ENCODE results near the gene MLPH. TPM values are rescaled to one million over a fixed set of nuclear protein-coding genes. Genes with fewer than 3 reads are reported as not detected.

Gene MLPH
- total RNA-seq, 1 donor from 2014 or later: not detected

DNA sequence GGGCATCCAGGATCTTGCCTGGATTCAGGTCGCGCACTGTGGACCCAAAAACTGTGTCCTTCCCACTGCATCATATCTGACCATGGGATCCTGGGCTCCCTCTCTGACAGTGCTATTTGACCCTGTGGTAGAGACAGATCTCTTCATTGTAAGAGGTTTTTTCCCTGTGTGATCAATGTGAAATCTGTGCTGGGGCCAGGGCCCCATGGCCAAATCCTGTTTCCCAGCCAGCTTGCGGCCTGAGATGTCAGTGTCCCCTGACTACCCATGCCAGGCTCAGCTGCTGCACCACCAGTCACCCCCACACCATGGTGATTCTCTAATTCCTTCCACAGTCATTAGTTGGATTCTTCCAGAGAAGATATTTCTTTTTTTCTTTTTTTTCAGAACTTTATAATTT lies 82.8 kb downstream of the MLPH start:
- intact Hi-C loops (cut with micrococcal nuclease): no loop called here
- peaks cover 7% of the 10 kb centered on the region for H3K4me1 Mint-ChIP-seq (ENCODE audit: low read depth)

DNA sequence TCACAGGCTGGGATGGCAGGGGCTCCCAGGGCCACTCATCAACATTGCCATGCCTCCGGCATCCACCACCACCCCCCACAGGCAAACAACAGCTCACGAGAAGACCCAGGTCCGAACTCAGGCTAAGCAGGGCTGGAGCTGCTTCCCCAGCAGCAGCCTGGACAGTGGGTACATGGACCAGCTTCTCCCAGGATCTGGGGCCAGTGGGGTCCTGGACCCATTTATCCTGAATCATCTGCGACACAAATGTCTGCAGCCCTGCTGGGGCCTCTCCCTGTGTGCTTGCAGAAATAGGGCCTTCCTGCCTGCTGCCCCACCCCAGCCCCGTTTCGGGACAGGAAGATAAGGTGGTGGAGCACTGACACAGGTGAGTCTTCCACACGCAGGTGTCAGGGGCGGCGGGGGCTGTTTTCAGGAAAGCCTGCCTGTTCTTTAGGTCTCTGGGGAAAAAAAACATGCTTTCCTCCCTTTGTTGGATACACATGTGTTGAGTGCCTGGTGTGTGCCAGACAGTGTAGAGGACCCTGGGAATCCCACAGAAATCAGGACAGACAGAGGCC lies 83.8 kb downstream of the MLPH start:
- Mint-ChIP-seq H3K27ac (no peak overlapping the region), H3K27me3 (ENCODE audit: insufficient read depth) (peaks cover 7% of the 10 kb centered on the region), H3K4me1 (ENCODE audit: low read depth) (peaks cover 7% of the 10 kb centered on the region), H3K9me3 (no peaks in the 10 kb centered on the region), H3K36me3 (ENCODE audit: low read depth) (no peaks in the 10 kb centered on the region), H3K4me3 (no peak overlapping the region)
- DNase-seq (ENCODE audit: low spot score): no peak
- intact Hi-C loops (cut with micrococcal nuclease): no loop called here

More for the DNA sequence above, 82.8 kb downstream of the MLPH start:
- no peaks in the 10 kb centered on the region for H3K9me3 Mint-ChIP-seq
- H3K27me3 Mint-ChIP-seq (ENCODE audit: insufficient read depth): peaks cover 7% of the 10 kb centered on the region
- no peak overlapping the region for H3K4me3 Mint-ChIP-seq
- H3K27ac Mint-ChIP-seq: no peak overlapping the region
- no peaks in the 10 kb centered on the region for H3K36me3 Mint-ChIP-seq (ENCODE audit: low read depth)
- DNase-seq (ENCODE audit: low spot score): no peak

DNA sequence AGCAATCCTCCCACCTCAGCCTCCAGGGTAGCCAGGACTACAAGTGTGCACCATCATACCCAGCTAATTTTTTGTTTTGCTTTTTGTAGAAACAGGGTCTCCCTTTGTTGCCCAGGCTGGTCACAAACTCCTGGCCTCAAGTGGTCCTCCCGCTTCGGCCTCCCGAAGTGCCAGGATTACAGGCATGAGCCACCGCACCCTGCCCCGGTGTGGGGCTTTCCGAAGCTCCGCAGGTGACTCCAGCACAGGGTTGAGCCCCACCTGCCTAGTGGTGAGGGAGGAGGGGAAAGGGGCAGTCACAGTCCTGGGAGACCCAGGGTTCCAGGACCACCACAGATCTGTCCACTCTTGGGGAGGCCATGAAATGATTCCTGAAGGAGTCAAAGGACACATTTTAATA lies 84.5 kb downstream of the MLPH start:
- no peaks in the 10 kb centered on the region for H3K36me3 Mint-ChIP-seq (ENCODE audit: low read depth)
- no peak for DNase-seq (ENCODE audit: low spot score)

DNA sequence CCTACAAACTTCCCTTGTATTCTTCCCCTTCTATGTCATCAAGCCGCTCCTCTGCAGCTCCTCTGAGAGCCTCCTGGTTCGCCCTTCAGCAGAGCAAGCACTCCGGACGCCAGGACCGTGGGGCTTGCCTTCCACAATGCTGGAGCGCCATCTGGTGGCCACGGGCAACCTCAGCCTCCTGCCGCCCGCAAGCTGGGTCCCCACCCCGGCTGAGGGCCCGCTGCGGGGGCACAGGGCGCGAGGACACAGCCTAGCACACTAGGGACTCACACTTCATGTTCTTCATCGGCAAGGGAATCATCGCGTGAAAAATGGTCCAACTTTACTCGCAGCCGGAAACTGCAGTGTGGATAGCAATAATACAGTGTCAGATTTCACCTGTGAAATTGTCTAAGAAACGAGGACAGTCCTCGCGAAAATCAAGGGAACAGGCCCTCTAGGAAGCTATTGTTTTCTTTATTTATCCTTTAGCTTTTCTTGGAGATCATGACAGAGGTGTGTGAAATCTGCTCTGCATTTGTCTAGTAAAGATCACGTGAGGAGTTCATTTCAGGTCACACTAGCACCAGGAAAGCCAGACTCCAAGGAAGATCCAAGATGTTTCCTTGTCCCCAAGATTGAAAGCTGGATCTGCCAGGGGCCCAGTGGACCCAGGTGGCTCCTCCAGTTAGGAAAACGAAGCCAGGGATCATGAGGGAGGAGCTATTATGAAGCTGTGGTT lies 85.1 kb downstream of the MLPH start:
- peaks cover 7% of the 10 kb centered on the region for H3K4me1 Mint-ChIP-seq (ENCODE audit: low read depth)
- H3K9me3 Mint-ChIP-seq: no peaks in the 10 kb centered on the region
- H3K27me3 Mint-ChIP-seq (ENCODE audit: insufficient read depth): peaks cover 7% of the 10 kb centered on the region
- H3K27ac Mint-ChIP-seq: no peak overlapping the region
- DNase-seq (ENCODE audit: low spot score): peak; percentile 72
- no peak overlapping the region for H3K4me3 Mint-ChIP-seq
- no peaks in the 10 kb centered on the region for H3K36me3 Mint-ChIP-seq (ENCODE audit: low read depth)
- intact Hi-C loops (cut with micrococcal nuclease): loop anchor here (1.0 kb wide), 5 partner anchors 60 to 487 kb away; partner anchors contain the start of gene COPS8

More for the DNA sequence above, 84.5 kb downstream of the MLPH start:
- intact Hi-C loops (cut with micrococcal nuclease): no loop called here
- Mint-ChIP-seq H3K4me3 (no peak overlapping the region), H3K9me3 (no peaks in the 10 kb centered on the region), H3K4me1 (ENCODE audit: low read depth) (peaks cover 7% of the 10 kb centered on the region), H3K27ac (no peak overlapping the region), H3K27me3 (ENCODE audit: insufficient read depth) (peaks cover 7% of the 10 kb centered on the region)

DNA sequence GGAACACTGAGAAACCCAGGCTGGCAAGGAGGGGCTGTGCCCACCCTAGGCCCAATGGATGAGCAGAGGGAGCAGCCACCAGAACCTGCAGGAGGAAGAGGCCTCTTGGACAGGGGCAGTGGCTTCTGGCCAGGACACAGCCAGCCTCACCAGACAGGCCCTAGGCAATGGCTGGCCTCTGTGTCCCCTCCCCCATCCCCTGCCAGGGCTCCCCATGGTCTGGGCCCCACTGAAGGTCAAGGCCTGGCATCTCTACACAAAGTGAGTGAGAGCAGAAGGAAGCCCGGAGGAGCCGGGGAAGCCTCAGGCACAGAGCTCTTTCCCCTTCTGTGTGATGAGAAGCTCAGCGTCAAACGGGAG lies 85.7 kb downstream of the MLPH start:
- DNase-seq (ENCODE audit: low spot score): no peak
- Mint-ChIP-seq H3K4me1 (ENCODE audit: low read depth) (peaks cover 7% of the 10 kb centered on the region), H3K4me3 (no peak overlapping the region), H3K9me3 (no peaks in the 10 kb centered on the region), H3K27ac (no peak overlapping the region), H3K36me3 (ENCODE audit: low read depth) (no peaks in the 10 kb centered on the region), H3K27me3 (ENCODE audit: insufficient read depth) (peaks cover 7% of the 10 kb centered on the region)
- intact Hi-C loops (cut with micrococcal nuclease): loop anchor here (1.0 kb wide), 5 partner anchors 60 to 487 kb away; partner anchors contain the start of gene COPS8

DNA sequence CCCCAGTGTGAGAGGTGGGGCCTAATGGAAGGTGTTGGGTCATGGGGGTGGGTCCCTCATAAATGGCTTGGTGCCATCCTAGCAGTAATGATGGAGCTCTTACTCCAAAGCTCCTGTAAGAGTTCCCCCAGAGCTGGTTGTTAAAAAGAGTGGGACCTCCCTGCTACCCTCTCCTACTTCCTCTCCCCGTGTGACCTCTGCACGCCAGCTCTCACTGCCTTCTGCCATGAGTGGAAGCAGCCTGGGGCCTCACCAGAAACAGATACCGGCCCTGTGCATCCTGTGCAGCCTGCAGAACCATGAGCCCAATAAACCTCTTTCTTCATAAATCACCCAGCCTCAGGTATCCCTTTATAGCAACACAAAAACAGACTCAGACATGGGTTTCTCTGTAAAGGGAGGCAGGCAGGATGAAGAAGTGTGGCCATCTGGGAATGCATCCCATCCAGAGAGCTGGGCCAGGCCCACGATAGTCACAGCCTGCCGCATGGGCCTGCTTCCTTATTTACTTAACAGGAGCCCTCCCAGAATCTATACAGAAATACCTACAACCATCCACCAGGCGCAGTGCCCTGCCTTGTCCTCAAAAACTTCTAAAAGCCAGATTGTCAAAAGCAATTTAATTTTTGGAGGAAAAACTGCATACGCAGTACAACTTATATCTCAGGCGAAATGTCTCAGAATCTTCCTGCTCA lies 86.8 kb downstream of the MLPH start:
- H3K27me3 Mint-ChIP-seq (ENCODE audit: insufficient read depth): peaks cover 7% of the 10 kb centered on the region
- H3K36me3 Mint-ChIP-seq (ENCODE audit: low read depth): no peaks in the 10 kb centered on the region
- no peak overlapping the region for H3K4me3 Mint-ChIP-seq
- DNase-seq (ENCODE audit: low spot score): no peak
- intact Hi-C loops (cut with micrococcal nuclease): no loop called here
- H3K9me3 Mint-ChIP-seq: no peaks in the 10 kb centered on the region
- no peak overlapping the region for H3K27ac Mint-ChIP-seq
- H3K4me1 Mint-ChIP-seq (ENCODE audit: low read depth): peaks cover 7% of the 10 kb centered on the region

DNA sequence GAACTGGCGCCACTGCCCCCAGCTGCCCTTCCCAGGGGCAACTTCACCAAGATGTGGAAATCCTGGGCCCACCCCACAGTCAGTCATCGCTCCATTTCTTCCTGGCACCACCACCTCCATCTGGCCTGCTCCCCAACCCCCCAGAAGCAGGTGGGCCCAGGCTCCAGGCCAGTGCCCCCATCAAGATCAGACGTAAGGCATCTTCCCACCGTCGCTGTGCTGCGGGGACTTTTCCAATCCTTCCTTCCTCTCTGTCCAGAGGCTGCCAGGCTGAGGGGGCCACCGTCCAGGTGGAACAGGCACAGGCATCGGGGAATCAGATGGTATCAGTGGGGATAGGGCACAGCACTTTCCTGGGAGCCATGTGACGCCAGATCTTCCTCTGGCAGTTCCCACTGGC lies 87.4 kb downstream of the MLPH start:
- H3K27ac Mint-ChIP-seq: no peak overlapping the region
- H3K9me3 Mint-ChIP-seq: no peaks in the 10 kb centered on the region
- H3K4me1 Mint-ChIP-seq (ENCODE audit: low read depth): peaks cover 7% of the 10 kb centered on the region
- no peaks in the 10 kb centered on the region for H3K36me3 Mint-ChIP-seq (ENCODE audit: low read depth)
- no peak overlapping the region for H3K4me3 Mint-ChIP-seq
- DNase-seq (ENCODE audit: low spot score): no peak
- H3K27me3 Mint-ChIP-seq (ENCODE audit: insufficient read depth): peaks cover 7% of the 10 kb centered on the region
- intact Hi-C loops (cut with micrococcal nuclease): no loop called here

DNA sequence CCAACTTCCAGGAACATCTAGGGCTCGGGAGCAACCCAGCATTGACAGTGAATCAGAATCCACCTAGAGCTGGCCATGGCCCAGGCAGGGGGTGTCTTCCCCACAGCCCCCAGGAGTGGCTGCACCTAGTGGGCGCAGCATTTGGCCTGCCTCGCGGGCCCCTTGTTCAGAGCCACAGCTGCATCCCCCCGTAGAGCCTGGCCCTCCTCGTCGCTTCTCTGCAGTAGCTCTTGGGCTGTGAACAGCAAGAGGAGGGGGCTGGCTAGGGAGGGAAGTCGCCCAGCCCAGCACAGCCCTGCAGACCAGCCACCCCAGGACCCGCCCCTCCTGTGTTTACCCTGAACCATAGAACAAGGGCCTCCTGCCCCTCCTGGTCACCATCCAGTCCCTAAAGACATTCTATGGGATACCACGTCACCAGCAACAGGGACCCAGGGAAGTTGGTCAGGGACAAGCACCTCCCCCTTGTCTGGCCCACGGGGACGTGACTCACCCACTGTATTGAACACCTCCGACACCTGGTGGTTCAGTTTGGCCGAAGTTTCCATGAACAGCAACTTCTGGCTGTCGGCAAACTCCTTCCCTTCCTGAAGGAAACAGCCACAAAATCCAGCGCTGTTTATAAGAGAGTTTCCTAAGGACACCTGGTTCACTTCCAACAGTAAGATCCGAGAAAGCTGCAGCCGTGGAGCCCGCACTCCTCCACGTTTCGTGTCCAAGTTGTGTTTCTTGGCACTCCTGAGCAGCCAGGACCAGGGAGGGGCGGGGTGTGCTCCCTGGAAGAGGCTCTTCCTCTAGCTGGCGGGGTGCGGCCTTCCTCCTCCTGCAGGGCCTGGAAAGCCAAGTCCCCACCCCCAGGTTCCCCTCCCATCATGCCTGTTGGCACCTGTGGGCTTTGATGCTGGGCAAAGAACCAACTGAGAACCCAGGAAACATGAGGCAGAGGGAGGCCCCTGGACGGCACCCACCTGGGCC lies 88.1 kb downstream of the MLPH start:
- Mint-ChIP-seq H3K4me3 (no peak overlapping the region), H3K27me3 (ENCODE audit: insufficient read depth) (peaks cover 7% of the 10 kb centered on the region), H3K9me3 (no peaks in the 10 kb centered on the region), H3K4me1 (ENCODE audit: low read depth) (peaks cover 7% of the 10 kb centered on the region), H3K36me3 (ENCODE audit: low read depth) (no peaks in the 10 kb centered on the region), H3K27ac (no peak overlapping the region)
- intact Hi-C loops (cut with micrococcal nuclease): no loop called here
- no peak for DNase-seq (ENCODE audit: low spot score)

DNA sequence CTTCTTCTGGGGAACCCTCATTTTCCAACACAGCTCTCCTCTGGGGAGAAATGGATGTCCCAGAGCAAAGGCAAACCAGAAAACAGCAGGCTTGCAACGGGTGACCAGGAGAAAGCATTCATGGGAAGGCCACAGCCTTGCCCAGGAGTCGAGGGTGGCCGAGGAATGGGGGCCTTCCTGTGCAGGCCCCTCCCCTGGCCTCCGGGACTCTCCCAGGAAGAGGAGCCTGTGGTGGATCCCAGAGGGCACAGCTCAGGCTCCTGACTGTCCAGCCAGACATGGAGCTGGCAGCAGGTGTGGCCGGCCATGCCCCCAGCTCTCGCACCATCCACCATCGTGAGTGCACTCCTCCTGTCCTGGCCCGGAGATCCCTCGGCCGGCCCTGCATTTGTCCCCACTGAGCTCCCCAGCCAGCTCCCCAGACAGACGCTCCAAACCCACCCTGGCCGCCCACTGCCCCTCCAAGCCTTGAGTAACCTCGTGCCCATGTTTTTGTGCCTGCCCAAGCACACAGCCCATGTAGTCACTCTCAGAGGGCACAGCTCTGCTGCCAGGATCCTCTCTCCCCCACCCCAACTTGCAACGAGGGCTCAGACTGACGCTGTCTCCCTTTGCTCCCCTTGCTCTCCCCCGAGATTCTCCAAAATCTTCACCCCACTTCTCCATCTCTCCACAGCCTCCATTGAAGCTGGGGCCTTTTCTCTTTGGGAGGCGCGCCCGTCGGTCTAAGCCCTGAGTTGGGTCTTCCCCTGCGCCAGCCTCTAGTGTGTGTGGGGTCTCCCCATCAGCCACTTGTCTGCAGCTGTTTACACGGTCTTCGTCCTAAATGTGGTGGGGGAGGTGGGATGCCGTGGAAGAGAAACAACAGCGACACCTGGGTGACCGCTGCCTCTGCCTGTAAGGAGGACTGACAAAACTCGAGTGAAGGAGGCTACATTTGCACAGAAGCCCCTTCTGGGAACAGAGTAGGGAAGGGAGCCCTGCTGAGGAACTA lies 89.1 kb downstream of the MLPH start:
- Mint-ChIP-seq H3K36me3 (ENCODE audit: low read depth) (no peaks in the 10 kb centered on the region), H3K27ac (no peak overlapping the region), H3K9me3 (no peaks in the 10 kb centered on the region), H3K4me3 (no peak overlapping the region), H3K27me3 (ENCODE audit: insufficient read depth) (peaks cover 6% of the 10 kb centered on the region), H3K4me1 (ENCODE audit: low read depth) (peaks cover 7% of the 10 kb centered on the region)
- intact Hi-C loops (cut with micrococcal nuclease): no loop called here
- no peak for DNase-seq (ENCODE audit: low spot score)

DNA sequence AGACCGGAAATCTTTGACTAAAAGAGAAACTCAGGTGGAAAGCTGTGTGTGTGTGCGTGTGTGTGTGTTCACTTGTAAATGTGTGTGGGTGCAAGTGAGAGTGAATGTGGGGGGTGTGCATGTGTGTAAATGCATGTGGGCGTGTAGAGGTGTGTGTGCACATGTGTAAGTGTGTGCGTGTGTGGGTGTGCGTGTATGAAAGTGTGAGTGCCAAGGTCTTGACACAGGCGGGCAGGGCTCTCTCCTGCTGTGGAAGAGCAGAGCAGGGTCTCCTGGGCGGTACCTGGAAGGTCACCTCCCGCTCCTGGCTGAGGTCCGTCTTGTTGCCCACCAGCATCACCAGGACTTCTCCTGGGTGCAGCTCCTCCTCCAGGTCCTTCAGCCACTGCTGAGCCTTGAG lies 89.9 kb downstream of the MLPH start:
- peaks cover 6% of the 10 kb centered on the region for H3K27me3 Mint-ChIP-seq (ENCODE audit: insufficient read depth)
- intact Hi-C loops (cut with micrococcal nuclease): no loop called here
- H3K36me3 Mint-ChIP-seq (ENCODE audit: low read depth): no peaks in the 10 kb centered on the region
- no peak for DNase-seq (ENCODE audit: low spot score)
- H3K9me3 Mint-ChIP-seq: no peaks in the 10 kb centered on the region
- no peak overlapping the region for H3K27ac Mint-ChIP-seq
- no peak overlapping the region for H3K4me3 Mint-ChIP-seq
- peaks cover 3% of the 10 kb centered on the region for H3K4me1 Mint-ChIP-seq (ENCODE audit: low read depth)

DNA sequence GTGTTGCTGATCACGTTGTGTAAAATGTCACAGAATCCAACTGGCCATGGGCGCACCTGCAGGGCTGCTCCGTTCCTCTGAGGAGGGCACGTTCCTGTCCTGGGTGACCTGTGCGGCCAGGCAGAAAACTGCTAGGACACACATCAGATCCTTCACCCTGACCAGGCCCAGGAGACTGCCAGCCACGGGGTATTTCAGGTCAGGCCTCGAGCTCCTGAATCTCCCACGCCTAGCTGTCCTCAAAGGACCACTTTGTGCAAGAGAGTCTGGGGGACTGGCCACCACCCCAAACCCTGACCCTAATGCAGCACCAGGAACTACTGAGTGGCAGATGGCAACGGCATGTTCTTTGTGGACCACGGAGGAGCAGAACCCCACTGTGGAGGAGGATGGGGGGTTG lies 90.4 kb downstream of the MLPH start:
- Mint-ChIP-seq H3K36me3 (ENCODE audit: low read depth) (no peaks in the 10 kb centered on the region), H3K27ac (no peak overlapping the region), H3K4me1 (ENCODE audit: low read depth) (no peaks in the 10 kb centered on the region), H3K9me3 (no peaks in the 10 kb centered on the region), H3K4me3 (no peak overlapping the region), H3K27me3 (ENCODE audit: insufficient read depth) (peaks cover under 1% of the 10 kb centered on the region)
- intact Hi-C loops (cut with micrococcal nuclease): no loop called here
- DNase-seq (ENCODE audit: low spot score): no peak

Data from activated T-helper 1 cell treated with anti-CD3 and anti-CD28 coated beads, Interleukin-12 subunit alpha, Interleukin-12 subunit beta, Interleukin-2, Interleukin-4 antibody, amounts not matched to agents 30 ng/mL and 10 ng/mL and 1 ng/mL, durations not matched to agents 14 hours and 24 hours and 36 hours (primary cell).